Measurements from ENCODE around the gene MEI4.

Gene MEI4

DNA sequence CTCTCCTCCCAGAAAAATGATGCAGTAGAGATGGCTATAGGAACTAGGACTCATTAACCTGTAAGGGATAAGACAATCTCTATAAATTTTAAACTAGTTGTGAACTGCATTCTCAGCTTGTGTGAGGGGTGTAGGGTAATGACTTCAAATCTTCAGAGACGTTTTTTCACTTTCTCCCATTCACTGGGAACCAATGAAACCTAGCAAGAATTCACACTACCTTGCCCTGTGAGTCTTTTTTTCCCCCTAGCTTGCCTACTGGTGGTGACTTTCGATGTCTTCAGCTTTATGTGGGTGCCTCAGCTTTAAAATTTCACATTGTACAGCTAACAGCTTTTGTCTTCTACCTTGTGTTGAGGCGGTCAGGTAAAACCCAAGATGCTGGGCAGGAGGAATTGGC is 192.0 kb downstream of the MEI4 start:
- Histone ChIP-seq H3K27me3 (ENCODE audit: insufficient read depth, low read length) (no peaks in the 10 kb centered on the region), H2AFZ (ENCODE audit: low read depth, low read length) (no peak overlapping the region), H3K9me3 (ENCODE audit: low read length) (no peaks in the 10 kb centered on the region), H3K4me3 (ENCODE audit: low read length) (no peak overlapping the region), H3K36me3 (ENCODE audit: insufficient read depth, low read length) (no peaks in the 10 kb centered on the region), H3K4me1 (ENCODE audit: insufficient read depth, low read length) (no peaks in the 10 kb centered on the region)

DNA sequence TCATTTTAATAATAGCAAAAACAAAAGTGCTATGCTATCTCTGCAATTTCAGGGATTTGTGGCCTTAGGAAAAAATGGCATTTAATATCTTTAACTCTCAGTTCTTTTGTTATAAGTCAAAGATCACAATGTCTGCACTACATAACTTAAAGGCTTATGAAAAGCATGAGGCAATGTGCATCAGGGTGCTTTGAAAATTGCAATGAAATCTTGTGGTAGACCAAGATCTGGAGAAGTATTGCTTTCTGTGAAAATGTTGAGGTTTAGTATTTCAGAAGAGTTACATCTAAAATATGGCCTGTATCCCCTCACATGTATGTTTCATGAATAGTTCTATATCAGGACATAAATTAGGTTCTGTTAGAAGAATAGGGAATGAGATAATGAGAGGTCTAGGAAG is 200.6 kb downstream of the MEI4 start:
- no peak overlapping the region for H3K4me3 ChIP-seq (ENCODE audit: low read length)
- H3K27me3 ChIP-seq (ENCODE audit: insufficient read depth, low read length): no peaks in the 10 kb centered on the region
- no peaks in the 10 kb centered on the region for H3K36me3 ChIP-seq (ENCODE audit: insufficient read depth, low read length)
- H3K9me3 ChIP-seq (ENCODE audit: low read length): no peaks in the 10 kb centered on the region
- H2AFZ ChIP-seq (ENCODE audit: low read depth, low read length): no peak overlapping the region
- peaks cover 3% of the 10 kb centered on the region for H3K4me1 ChIP-seq (ENCODE audit: insufficient read depth, low read length)

DNA sequence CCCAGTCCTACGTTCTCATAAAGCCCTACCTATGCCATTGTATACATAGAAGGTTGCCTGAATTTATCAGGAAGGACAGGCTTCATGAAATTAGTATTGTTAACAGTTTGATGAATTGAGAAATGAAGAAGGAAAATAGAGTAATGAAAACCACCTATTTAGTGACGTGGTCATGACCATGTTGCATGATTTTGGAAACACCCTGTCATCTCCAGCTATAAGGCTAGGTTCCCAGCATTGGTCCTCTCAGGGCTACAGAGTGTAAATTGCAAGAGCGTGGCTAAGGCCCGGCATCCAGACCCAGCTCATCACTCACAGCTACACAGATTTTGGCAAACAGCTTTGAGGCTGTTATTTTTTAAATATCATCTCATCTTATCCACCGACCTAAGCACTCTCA is 203.6 kb downstream of the MEI4 start:
- Histone ChIP-seq H3K27me3 (ENCODE audit: insufficient read depth, low read length) (no peaks in the 10 kb centered on the region), H3K36me3 (ENCODE audit: insufficient read depth, low read length) (no peaks in the 10 kb centered on the region), H3K4me1 (ENCODE audit: insufficient read depth, low read length) (peaks cover 3% of the 10 kb centered on the region), H3K9me3 (ENCODE audit: low read length) (no peaks in the 10 kb centered on the region), H2AFZ (ENCODE audit: low read depth, low read length) (no peak overlapping the region), H3K4me3 (ENCODE audit: low read length) (no peak overlapping the region)

DNA sequence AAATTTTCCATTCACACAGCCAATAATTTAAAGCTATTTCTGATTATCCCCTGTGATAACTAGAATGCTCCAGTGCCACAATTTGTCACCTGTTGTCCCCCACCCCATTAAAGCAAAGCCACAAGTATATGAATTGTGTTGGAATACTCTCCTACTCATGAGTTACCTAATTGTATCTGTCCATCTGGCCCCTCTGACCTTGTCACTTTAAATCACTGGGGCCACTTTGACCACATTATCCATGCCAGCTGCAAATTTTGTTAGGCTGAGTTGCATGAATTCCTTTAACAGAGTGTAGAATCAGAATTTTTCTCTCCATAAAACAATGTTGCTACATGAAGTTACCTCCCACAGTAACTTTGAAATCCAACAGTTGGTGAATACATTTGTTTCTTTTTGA is 204.6 kb downstream of the MEI4 start:
- Histone ChIP-seq H3K27me3 (ENCODE audit: insufficient read depth, low read length) (no peaks in the 10 kb centered on the region), H3K9me3 (ENCODE audit: low read length) (no peaks in the 10 kb centered on the region), H3K4me1 (ENCODE audit: insufficient read depth, low read length) (peaks cover 3% of the 10 kb centered on the region), H2AFZ (ENCODE audit: low read depth, low read length) (no peak overlapping the region), H3K36me3 (ENCODE audit: insufficient read depth, low read length) (no peaks in the 10 kb centered on the region), H3K4me3 (ENCODE audit: low read length) (no peak overlapping the region)

DNA sequence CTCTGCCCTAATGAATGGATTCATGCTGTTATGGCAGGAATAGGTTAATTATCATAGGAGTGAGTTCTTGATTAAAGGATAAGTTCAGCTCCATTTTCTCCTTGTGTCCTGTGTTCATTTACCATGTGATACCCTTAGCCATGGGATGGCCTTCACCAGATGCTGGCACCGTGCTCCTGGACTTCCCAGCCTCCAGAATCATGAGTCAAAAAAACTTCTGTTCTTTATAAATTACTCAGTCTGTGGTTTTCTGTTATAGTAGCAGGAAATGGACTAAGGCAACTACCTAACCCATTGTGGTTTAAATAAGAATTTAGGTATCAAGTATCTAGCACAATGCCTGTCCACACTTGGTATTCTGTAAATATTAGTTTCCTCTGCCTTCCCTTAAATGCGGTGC is 223.5 kb downstream of the MEI4 start:
- Histone ChIP-seq H3K36me3 (ENCODE audit: insufficient read depth, low read length) (no peaks in the 10 kb centered on the region), H3K27me3 (ENCODE audit: insufficient read depth, low read length) (no peaks in the 10 kb centered on the region), H3K4me1 (ENCODE audit: insufficient read depth, low read length) (no peaks in the 10 kb centered on the region), H3K4me3 (ENCODE audit: low read length) (no peak overlapping the region), H3K9me3 (ENCODE audit: low read length) (no peaks in the 10 kb centered on the region), H2AFZ (ENCODE audit: low read depth, low read length) (no peak overlapping the region)

DNA sequence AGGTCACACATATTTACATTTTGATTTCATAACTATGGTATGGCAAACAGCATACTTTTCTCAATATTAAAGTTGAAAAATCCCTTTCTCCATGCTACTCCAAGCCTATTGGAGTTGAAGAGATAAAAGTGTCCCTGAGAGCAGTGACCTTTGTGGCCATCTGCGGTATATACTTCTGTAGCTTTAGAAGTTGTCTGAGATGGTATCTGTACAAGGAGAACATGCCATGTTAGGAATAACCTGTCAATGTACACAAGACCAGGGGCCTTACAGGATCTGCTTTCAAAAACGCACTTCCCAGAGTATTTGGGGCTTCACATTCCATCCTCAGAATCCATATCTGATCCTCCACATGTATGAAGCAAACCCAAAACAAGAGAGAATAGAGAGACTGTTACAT is 226.7 kb downstream of the MEI4 start:
- H3K27me3 ChIP-seq (ENCODE audit: insufficient read depth, low read length): no peaks in the 10 kb centered on the region
- H3K9me3 ChIP-seq (ENCODE audit: low read length): no peaks in the 10 kb centered on the region
- no peak overlapping the region for H2AFZ ChIP-seq (ENCODE audit: low read depth, low read length)
- no peaks in the 10 kb centered on the region for H3K36me3 ChIP-seq (ENCODE audit: insufficient read depth, low read length)
- no peaks in the 10 kb centered on the region for H3K4me1 ChIP-seq (ENCODE audit: insufficient read depth, low read length)
- H3K4me3 ChIP-seq (ENCODE audit: low read length): no peak overlapping the region

DNA sequence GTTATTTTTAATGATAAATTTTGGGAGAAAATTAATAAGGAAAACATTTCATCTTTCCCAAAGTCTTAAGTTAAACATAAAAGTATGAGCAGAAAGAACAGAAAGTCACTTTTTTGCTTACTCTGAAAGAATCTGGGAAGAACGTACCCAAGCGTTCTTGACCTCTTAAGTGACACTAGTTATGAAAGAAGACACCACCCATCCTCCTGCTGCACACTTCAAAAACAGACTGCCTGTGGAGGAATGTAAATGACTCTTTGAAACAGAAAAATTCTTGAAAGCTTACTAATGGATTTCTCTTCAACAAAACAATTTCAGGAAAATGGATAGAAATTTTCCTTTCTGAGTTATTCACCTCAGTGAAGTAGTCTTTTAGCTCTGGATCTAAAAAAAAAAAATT is 227.7 kb downstream of the MEI4 start:
- no peaks in the 10 kb centered on the region for H3K36me3 ChIP-seq (ENCODE audit: insufficient read depth, low read length)

DNA sequence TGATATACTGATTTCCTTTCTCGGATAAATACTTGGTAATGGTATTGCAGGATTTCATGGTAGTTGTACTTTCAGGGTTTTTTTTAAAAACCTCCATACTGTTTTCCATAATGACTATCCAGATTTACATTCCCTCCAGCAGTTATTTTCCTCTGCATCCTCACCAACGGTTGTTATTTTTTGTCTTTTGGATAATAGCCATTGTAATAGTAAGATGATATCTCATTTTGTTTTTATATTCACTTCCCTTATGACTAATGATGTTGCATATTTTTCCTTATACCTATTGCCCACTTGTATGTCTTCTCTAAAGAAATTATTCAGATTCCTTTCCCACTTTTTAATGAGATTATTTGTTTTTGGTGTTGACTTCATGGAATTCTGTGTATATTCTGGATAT is 231.0 kb downstream of the MEI4 start:
- H3K4me3 ChIP-seq (ENCODE audit: low read length): no peak overlapping the region
- no peaks in the 10 kb centered on the region for H3K4me1 ChIP-seq (ENCODE audit: insufficient read depth, low read length)
- H2AFZ ChIP-seq (ENCODE audit: low read depth, low read length): no peak overlapping the region
- no peaks in the 10 kb centered on the region for H3K36me3 ChIP-seq (ENCODE audit: insufficient read depth, low read length)
- H3K27me3 ChIP-seq (ENCODE audit: insufficient read depth, low read length): no peaks in the 10 kb centered on the region
- H3K9me3 ChIP-seq (ENCODE audit: low read length): no peaks in the 10 kb centered on the region

More for the DNA sequence above, 227.7 kb downstream of the MEI4 start:
- no peak overlapping the region for H3K4me3 ChIP-seq (ENCODE audit: low read length)
- no peak overlapping the region for H2AFZ ChIP-seq (ENCODE audit: low read depth, low read length)
- H3K4me1 ChIP-seq (ENCODE audit: insufficient read depth, low read length): no peaks in the 10 kb centered on the region
- no peaks in the 10 kb centered on the region for H3K9me3 ChIP-seq (ENCODE audit: low read length)
- no peaks in the 10 kb centered on the region for H3K27me3 ChIP-seq (ENCODE audit: insufficient read depth, low read length)

DNA sequence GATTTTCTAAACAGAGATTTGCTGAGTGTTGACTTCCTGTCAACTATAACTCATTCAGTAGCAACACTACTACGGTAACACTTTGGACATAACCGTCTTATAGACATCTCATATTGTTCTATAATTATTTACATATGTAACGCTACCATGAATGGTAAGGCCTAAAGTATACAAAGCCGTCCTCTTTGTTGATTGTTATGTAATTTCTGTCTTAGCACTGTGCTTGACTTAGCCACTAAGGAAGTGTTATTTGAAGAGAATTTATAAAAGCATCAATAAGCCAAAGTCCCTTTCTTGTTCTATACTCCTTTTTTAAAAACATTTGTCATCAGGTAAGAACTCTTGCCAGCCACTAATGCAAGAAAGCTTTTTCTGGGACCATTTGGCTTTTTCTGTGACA is 240.6 kb downstream of the MEI4 start:
- no peaks in the 10 kb centered on the region for H3K27me3 ChIP-seq (ENCODE audit: insufficient read depth, low read length)
- H2AFZ ChIP-seq (ENCODE audit: low read depth, low read length): no peak overlapping the region
- H3K36me3 ChIP-seq (ENCODE audit: insufficient read depth, low read length): no peaks in the 10 kb centered on the region
- H3K4me1 ChIP-seq (ENCODE audit: insufficient read depth, low read length): no peaks in the 10 kb centered on the region
- H3K4me3 ChIP-seq (ENCODE audit: low read length): no peak overlapping the region
- H3K9me3 ChIP-seq (ENCODE audit: low read length): no peaks in the 10 kb centered on the region

DNA sequence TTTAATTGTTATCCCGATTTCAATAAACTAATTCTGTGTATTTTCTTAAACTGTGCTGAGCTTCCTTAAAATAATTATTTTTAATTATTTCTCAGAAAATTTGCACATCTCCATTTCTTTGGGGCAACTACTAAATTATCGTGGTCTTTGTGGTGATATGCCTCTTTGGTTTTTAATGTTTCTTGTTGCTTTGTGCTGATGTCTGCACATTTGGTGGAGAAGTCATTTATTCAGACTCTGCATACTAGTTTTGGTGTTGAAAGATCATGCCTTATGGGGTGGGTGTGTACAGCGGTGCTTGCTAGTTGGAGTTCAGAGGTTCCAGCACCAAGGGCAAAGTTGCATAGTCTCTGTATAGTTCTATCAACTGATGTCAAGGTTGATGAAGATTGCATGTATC is 253.2 kb downstream of the MEI4 start:
- H3K4me3 ChIP-seq (ENCODE audit: low read length): no peak overlapping the region
- no peaks in the 10 kb centered on the region for H3K9me3 ChIP-seq (ENCODE audit: low read length)
- H2AFZ ChIP-seq (ENCODE audit: low read depth, low read length): no peak overlapping the region
- H3K36me3 ChIP-seq (ENCODE audit: insufficient read depth, low read length): no peaks in the 10 kb centered on the region
- no peaks in the 10 kb centered on the region for H3K4me1 ChIP-seq (ENCODE audit: insufficient read depth, low read length)
- H3K27me3 ChIP-seq (ENCODE audit: insufficient read depth, low read length): no peaks in the 10 kb centered on the region

DNA sequence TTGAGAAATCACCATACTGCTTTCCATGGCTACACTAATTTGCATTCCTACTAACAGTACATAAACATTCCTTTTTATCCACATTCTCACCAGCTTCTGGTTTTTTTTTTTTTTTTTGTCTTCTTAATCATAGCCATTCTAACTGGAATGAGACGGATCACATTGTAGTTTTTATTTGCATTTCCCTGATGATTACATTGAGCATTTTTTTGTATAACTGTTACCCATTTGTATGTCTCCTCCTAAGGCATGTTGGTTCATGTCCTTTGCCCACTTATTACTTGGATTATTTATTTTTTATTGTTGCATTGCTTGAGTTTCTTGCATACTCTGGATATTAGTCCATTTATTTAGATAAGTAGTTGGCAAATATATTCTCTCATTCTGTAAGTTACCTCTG is 258.0 kb downstream of the MEI4 start:
- Histone ChIP-seq H3K4me1 (ENCODE audit: insufficient read depth, low read length) (no peaks in the 10 kb centered on the region), H3K36me3 (ENCODE audit: insufficient read depth, low read length) (no peaks in the 10 kb centered on the region), H3K27me3 (ENCODE audit: insufficient read depth, low read length) (no peaks in the 10 kb centered on the region), H2AFZ (ENCODE audit: low read depth, low read length) (no peak overlapping the region), H3K4me3 (ENCODE audit: low read length) (no peak overlapping the region), H3K9me3 (ENCODE audit: low read length) (no peaks in the 10 kb centered on the region)

DNA sequence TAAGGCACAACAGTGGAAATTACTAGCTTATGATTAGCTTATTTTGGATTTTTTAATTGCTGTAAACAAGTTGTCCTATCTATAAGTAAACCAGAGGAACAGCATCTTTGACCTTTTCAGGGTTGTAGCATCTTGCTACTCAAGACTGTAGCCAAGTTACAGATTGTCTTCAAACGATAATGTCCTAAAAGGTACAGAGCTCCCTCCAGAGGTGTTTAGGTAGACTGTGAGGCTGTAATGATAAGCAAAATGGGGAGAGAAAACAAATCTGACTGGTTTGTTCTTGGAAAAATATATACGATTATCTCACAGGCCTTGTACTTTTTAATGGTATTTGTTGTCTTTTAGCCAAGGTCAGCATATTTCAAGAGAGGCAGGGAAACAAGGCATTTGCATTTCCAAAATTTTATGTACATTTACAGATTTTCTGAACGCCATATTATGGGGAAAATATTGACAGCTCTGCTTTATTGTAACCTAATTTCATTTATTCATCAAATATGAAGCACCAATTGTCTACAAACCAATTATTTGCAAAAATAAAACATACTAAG is 273.4 kb downstream of the MEI4 start:
- Histone ChIP-seq H3K4me1 (ENCODE audit: insufficient read depth, low read length) (no peaks in the 10 kb centered on the region), H3K9me3 (ENCODE audit: low read length) (no peaks in the 10 kb centered on the region), H3K27me3 (ENCODE audit: insufficient read depth, low read length) (no peaks in the 10 kb centered on the region), H3K36me3 (ENCODE audit: insufficient read depth, low read length) (no peaks in the 10 kb centered on the region), H3K4me3 (ENCODE audit: low read length) (no peak overlapping the region), H2AFZ (ENCODE audit: low read depth, low read length) (no peak overlapping the region)

DNA sequence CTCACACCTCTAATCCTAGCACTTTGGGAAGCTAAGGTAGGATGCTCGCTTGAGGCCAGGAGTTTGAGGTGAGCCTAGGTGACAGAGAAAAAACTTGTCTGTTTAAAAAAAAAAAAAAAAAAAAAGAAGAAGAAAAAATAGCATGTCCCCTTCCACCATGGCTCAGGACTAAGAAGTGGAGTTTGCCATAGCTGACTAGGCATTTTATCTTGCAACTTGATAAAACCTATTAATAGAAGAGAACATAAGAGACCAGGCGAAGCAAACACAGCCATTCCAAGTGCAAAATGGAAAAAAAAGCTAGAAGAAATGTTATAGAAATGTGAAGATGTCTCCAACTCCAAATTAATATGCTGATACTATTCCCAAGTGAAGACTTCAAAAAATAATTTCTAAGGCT is 277.5 kb downstream of the MEI4 start:
- Histone ChIP-seq H2AFZ (ENCODE audit: low read depth, low read length) (no peak overlapping the region), H3K4me1 (ENCODE audit: insufficient read depth, low read length) (no peaks in the 10 kb centered on the region), H3K9me3 (ENCODE audit: low read length) (no peaks in the 10 kb centered on the region), H3K27me3 (ENCODE audit: insufficient read depth, low read length) (no peaks in the 10 kb centered on the region), H3K4me3 (ENCODE audit: low read length) (no peak overlapping the region), H3K36me3 (ENCODE audit: insufficient read depth, low read length) (no peaks in the 10 kb centered on the region)

DNA sequence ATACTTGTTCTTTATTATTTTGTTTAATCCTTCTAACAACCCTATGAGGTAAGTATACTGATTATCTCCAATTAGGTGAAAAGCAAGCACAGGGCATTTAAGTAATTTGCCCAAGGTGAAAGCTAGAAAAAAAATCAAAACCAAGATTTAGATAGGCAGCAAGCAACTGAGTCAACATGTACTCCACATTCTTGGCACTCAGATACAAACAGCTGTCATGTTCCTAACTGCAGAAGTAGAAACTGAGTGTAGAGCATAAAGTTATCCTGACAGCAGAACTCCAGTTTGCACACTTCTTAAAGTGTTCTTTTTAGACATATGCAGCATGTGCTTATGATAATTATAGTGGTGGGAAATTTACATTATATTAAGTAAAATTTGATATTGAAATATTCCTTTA is 278.1 kb downstream of the MEI4 start:
- Histone ChIP-seq H3K4me1 (ENCODE audit: insufficient read depth, low read length) (no peaks in the 10 kb centered on the region), H3K36me3 (ENCODE audit: insufficient read depth, low read length) (no peaks in the 10 kb centered on the region), H3K4me3 (ENCODE audit: low read length) (no peak overlapping the region), H3K9me3 (ENCODE audit: low read length) (no peaks in the 10 kb centered on the region), H3K27me3 (ENCODE audit: insufficient read depth, low read length) (no peaks in the 10 kb centered on the region), H2AFZ (ENCODE audit: low read depth, low read length) (no peak overlapping the region)

Data from neuron (in vitro differentiated cells).